Ammon's horn (tissue), 1 donor: ENCODE measurements around the gene CFAP74.
A peak's percentile ranks its signal among the peaks of the same experiment; 100 is the strongest.

Source experiments
- DNase-seq: peaks from one replicate; pipeline ENCODE4 v3.0.0-alpha.2; 2016; ENCODE audit warnings: low spot score

CFAP74 gene

DNA sequence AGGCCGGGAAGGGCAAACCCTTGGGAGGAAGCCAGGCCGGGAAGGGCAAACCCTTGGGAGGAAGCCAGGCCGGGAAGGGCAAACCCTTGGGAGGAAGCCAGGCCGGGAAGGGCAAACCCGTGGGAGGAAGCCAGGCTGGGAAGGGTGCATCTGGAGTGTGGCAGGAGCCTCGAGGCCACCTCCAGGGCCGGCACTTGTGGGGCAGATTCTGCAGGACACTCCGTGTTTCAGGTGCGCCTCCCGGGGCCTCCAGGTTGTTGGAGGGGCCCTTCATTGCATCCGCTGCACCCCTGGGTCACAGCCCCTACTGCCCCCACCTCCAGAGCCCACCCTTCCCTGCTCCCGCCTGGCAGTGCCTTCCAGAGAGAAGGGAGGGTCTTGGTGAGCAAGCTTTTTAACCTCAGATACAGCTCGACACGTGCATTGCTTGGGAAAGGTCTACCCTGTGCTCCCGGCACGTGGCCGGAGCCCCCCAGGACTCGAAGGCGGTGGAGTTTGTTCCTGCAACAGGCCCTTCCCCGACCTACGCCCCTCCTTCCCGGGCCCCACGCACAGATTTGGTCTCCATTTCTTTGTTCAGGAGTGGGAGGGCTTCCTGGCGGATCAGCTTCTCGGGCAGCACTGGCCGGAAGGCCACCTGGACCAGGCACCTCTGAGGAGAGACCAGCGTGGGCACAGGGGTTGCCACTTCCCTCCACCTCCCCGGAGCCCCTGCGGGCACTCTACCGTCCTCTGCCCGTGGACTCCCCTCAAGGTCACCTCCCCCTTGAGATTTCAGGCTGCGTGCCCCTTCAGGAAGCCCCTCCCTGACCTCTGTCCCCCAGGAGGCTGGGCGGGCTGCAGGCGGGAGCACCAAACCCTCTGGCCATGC is 75.1 kb downstream of the CFAP74 start:
- DNase-seq = no peak

GRCh38 chr1:1927751-1928150 is 75.8 kb downstream of the CFAP74 start:
- no peak for DNase-seq

- no peak for DNase-seq
These were observed 76.5 kb downstream of the CFAP74 start for GRCh38 chr1:1926886-1927660.

DNA sequence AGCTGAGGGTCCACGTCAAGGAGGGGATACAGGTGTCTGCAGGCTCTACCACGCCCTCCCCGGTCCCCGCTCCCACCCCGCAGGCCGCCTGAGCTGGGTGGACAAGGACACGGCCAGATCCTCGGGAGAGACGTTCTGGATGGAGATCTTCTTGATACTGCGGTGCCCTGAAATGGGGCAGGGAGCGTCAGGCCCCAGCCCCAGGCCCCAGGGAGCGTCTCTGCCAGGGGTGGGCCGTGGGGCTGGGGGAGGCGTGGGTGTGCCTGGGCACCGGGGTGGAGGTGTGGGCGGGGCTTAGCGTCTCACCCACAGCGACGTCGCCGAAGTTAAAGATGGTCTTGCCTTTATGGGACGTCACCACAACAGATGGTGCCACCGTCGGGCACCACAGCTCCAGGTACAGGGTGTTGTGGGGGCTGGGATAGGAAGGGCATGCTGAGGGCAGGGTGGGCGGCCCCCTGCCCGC is 77.2 kb downstream of the CFAP74 start:
- DNase-seq = no peak

- no peak for DNase-seq
These were observed 77.9 kb downstream of the CFAP74 start for GRCh38 chr1:1925437-1926345.

DNA sequence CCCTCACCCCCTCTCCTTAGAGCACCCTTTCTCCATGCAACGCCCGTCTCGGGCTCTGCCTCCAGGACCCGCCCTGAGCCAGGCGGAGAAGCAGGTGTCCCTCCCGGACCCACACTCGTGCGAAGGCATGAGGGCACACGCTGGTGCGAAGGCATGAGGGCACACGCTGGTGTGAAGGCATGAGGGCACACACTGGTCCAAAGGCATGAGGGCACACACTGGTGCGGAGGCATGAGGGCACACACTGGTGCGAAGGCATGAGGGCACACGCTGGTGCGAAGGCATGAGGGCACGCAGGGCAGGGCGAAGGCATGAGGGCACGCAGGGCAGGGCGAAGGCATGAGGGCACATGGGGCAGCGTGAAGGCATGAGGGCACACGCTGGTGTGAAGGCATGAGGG is 78.7 kb downstream of the CFAP74 start:
- DNase-seq = no peak

GRCh38 chr1:1924386-1924785 is 79.2 kb downstream of the CFAP74 start:
- DNase-seq = no peak

DNA sequence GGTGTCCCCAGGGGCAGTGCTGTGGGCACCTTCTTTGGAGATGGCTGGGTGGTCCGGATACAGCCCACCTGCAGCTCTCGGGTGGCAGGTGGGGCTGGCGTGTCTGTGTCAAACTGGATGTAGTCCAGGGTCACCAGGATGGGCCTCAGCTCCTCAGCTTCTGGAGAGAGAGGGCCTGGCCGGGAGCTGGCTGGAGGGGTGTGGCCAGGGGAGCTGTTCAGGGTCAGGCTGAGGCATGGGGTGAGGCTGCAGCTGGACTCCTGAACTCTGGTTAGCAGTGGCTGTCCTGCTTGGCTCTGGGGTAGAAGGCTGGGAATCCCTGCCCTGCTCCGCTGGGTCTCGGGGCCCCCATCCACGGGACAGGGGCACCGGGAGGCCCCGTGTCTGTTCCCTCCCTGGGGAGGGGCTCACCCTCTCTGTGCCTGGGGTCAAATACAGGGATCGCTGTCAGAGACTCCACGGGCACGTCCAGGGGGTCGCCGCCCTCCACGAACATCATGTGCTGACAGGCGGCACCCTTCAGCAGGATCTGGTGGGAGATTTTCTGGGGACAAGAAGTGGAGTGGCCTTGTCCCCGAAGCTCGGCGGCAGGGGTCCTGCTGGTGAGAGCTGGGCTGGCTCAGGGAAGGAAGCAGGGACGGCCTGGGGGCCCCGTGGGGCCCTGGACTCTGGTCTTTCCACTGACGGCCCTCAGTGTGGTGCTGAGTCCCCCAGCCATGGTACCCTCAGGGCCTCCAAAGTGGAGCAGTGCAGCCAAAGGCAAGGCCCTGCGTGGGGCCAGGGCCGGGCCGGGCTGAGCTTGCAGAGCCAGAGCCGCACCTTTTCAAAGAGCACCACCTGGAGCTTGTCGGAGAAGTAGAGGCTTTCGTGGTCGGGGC is 80.4 kb downstream of the CFAP74 start:
- no peak for DNase-seq

DNA sequence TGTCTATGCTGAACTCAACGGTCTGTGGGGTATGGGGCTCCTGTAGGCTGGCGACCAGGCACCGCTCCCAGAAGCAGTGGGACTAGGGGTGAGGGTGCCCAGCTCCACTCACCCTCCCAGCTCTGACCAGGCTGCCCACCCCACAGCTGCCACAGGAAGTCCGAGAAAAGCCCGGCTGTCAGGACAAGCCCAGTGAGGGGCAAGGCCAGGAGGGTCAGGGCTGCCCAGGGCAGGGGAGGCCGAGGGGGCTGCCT is 81.0 kb downstream of the CFAP74 start:
- no peak for DNase-seq

DNA sequence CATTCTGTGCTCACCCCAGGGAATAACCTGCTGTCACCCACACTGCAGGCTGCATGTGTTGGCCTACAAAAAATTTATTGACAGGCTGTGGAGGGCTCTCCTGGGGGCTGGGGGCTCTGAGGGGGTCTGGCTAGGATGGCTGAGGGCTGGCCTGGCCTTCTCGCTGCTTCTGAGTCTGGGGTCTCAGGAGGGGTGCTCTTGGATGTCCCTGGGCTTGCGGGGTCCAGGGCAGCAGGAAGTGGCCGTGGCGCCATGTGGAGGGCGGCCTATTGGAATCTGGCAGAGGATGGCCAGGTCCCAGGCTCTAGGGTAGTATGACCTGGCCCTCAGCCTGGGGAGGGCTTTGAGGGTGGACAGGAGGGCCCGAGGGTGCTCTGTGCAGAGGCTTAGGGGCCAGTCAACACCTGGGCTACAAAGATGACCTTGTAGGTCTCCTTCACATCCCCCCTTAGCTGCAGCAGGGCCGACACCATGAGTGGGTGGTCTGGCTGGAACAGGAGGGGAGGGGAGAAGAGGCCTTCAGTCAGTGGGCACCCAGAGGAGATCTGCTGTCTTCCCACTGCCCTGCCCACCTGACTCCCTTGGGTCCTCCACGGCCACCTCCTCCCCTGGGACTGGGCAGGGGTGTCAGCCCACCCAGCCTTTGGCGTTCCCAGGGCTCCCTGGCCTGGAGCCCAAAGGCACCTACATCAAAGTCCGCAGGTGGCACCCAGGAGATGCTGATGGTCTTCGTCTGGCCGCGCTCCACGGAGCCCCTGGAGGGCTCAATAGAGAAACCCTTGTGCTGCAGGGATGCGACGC is 81.5 kb downstream of the CFAP74 start:
- DNase-seq = no peak

- no peak for DNase-seq
These were observed 82.1 kb downstream of the CFAP74 start for GRCh38 chr1:1921459-1921862.

- no peak for DNase-seq
These were observed 82.8 kb downstream of the CFAP74 start for GRCh38 chr1:1920608-1921458.

DNA sequence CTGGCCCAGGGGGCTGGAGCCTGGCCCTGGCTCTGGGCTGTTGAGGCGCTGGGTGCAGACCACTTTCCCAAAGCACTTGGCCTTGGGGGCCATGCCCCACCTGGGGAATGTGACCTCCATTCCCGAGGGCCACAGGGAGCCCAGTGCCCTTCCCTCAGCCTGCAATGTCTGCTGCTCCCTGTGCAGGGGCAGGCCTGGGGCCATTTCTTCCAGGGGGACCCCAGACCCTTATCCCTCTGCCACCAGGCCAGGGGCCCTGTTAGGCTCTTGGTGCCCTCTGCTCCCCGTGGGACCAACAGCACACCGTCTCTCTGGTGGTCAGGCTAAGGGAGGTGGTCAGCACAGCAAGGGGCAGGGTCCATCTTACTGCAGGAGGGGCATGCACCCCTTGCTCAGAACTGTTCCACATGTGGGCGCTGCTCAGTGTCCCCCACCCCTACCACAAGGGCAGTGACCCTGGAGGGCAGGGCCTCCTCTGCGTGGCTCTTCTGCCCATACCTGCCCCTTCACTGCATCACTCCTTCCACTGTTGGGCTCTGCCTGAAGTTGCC is 83.5 kb downstream of the CFAP74 start:
- DNase-seq = no peak

- DNase-seq = peak; percentile 93
These were observed 84.1 kb downstream of the CFAP74 start for GRCh38 chr1:1919304-1920056.

- DNase-seq = no peak
These were observed 84.7 kb downstream of the CFAP74 start, which contains the start of gene TMEM52 for GRCh38 chr1:1918901-1919303. Gene TMEM52, minus strand, starts transcription at chr1:1919279. Its CDS starts 14 bp downstream, at chr1:1919265.

DNA sequence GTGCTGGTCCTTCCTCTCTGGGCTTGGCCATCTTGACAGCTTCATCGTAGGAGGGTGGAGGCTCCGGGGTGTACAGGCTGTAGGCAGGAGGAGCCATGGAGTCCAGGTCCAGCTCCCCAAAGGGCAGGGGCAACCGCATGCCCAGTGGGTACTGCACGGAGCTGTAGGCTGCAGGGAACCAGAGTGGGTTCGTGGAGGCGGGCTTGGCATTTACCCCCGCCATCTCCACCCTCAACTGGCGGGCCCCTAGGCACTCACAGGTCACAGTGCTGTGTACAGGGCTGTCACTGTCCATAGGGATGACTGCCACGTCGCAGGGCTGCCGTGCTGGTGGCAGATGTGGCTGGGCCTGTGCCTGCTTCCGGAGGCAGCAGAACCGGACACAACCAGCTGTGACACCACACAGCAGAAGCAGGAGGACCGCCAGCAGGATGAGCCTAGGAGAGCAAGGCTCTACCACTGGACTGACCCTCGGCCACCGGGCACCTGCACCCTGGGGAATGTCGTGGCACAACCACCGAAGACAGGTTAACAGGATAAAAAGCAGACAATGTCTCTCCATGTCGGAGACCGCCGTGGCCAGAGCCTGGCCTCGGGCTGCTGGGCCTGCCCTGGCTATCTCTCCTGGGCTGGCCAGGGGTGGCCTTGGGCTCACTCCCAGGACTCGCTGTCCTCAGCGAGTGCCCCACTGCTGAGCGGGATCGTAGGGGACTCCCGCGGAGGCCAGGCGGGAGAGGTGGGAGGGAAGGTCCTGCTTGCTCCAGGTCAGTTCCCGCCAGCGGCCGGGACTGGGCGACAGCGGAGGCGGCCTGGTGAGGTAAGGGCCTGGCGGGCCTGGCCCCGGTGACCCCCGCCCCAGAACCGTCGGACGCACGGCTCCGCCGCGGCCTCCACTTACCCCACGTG is 85.3 kb downstream of the CFAP74 start:
- no peak for DNase-seq

- no peak for DNase-seq
These were observed 86.1 kb downstream of the CFAP74 start for GRCh38 chr1:1917304-1917976.
